ENCODE data around the gene FALEC.

DNA sequence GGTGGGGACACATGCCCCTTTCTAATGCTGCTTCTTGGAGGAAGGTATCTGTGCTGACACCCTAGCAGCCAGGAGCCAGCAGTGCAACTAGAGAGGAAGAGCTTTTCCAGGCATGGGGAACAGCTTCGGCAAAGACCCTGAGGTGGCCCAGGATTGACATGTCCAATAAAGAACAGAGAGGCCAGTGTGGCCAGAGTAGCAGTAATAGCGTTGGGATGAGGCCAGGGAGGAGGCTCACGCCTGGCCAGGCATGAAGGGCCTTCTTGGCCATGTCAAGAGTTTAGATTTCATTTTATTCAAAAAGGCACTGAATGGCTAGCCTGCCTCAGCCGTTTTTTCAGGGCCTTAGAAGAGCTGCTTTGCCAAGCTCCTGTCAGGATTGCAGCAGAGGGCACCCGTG, 17.3 kb downstream of the FALEC start:
- no peak for TF ChIP-seq ZNF384 (IDR thresholded peaks at IDR 0.05; ENCODE audit: low read depth, low read length)
- TF ChIP-seq, protein P1, sequence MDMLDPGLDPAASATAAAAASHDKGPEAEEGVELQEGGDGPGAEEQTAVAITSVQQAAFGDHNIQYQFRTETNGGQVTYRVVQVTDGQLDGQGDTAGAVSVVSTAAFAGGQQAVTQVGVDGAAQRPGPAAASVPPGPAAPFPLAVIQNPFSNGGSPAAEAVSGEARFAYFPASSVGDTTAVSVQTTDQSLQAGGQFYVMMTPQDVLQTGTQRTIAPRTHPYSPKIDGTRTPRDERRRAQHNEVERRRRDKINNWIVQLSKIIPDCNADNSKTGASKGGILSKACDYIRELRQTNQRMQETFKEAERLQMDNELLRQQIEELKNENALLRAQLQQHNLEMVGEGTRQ (CRISPR knock-in tag; IDR thresholded peaks at IDR 0.05) = no peak

Measured in K562 (cell line).